Measurements from ENCODE around the gene RFC2. TPM values are rescaled to one million over a fixed set of nuclear protein-coding genes. Genes with fewer than 3 reads are reported as not detected.

Gene RFC2
- total RNA-seq, 1 experiment from 2014 or later, result 75.6 TPM

DNA sequence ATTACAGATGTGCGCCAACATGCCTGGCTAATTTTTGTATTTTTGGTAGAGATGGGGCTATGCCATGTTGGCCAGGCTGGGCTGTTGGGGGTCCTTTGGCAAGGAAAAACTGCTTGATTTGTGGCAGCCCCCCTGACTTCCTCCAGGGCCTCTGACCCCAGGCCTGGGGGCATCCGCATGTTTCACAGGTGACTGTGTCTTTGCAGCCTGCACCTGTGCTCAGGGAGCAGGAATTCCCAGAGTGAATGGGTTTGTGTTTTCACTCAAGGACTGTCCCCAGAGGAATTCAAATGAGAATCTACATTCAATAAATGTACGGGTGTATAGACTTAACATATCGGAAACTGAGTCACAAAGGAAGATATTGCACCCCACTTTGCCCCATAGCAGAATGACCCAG is 23.4 kb upstream of the RFC2 start:
- Histone ChIP-seq H3K9ac (ENCODE audit: low read length) (no peak overlapping the region), H3K9me3 (ENCODE audit: control insufficient read depth in 1 of 2, insufficient read depth in 1 of 2, low read depth in 1 of 2, low read length in 2 of 2) (no peaks in the 10 kb centered on the region), H3K4me1 (ENCODE audit: control insufficient read depth in 1 of 2, insufficient read depth in 2 of 2, low read length in 2 of 2) (peaks cover 24 to 49% of the 10 kb centered on the region in 2 experiments), H3K27me3 (ENCODE audit: insufficient read depth, low read length) (no peaks in the 10 kb centered on the region), H3K27ac (ENCODE audit: low read depth, low read length) (no peak overlapping the region), H4K20me1 (ENCODE audit: insufficient read depth) (no peaks in the 10 kb centered on the region), H3K9me2 (ENCODE audit: insufficient read depth) (no peaks in the 10 kb centered on the region), H3K4me2 (ENCODE audit: low read length) (no peak overlapping the region), H3K4me3 (replicated peaks in 1 of 2; ENCODE audit: low read depth in 1 of 2, low read length in 2 of 2) (no peak overlapping the region), H3K36me3 (ENCODE audit: control insufficient read depth in 1 of 2, insufficient read depth in 2 of 2, low read length in 2 of 2) (no peaks in the 10 kb centered on the region), H3K79me2 (ENCODE audit: insufficient read depth, low read length) (no peaks in the 10 kb centered on the region), H2AFZ (ENCODE audit: low read depth, low read length, poor library complexity, severe bottlenecking) (no peak overlapping the region)
- BruUV-seq (replicated peaks), result no TSS peak
- intact Hi-C loops (cut with micrococcal nuclease), result loop anchor here (10.0 kb wide), 1 partner anchor 117 kb away; no protein-coding TSS in a partner anchor
- ATAC-seq (no peak), DNase-seq (ENCODE audit: low read depth, low spot score) (no peak)
- POLR2A ChIA-PET, result no interaction called here
- RAD21 ChIA-PET (ENCODE audit: low non-redundant PET in 1 of 2, low total read pairs in 2 of 2, uncharacterized antibody in 2 of 2, unreplicated experiment in 2 of 2), result no interaction called here
- no peak for TF ChIP-seq YY1 (IDR thresholded peaks at IDR 0.05; ENCODE audit: extremely low read depth, insufficient replicate concordance, low read depth, low read length)
- TF ChIP-seq, protein P1, sequence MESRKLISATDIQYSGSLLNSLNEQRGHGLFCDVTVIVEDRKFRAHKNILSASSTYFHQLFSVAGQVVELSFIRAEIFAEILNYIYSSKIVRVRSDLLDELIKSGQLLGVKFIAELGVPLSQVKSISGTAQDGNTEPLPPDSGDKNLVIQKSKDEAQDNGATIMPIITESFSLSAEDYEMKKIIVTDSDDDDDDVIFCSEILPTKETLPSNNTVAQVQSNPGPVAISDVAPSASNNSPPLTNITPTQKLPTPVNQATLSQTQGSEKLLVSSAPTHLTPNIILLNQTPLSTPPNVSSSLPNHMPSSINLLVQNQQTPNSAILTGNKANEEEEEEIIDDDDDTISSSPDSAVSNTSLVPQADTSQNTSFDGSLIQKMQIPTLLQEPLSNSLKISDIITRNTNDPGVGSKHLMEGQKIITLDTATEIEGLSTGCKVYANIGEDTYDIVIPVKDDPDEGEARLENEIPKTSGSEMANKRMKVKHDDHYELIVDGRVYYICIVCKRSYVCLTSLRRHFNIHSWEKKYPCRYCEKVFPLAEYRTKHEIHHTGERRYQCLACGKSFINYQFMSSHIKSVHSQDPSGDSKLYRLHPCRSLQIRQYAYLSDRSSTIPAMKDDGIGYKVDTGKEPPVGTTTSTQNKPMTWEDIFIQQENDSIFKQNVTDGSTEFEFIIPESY (IDR thresholded peaks at IDR 0.05; ENCODE audit: extremely low read depth, insufficient replicate concordance, low read length), result no peak
- no peak for TF ChIP-seq RAD21 (IDR thresholded peaks at IDR 0.05; ENCODE audit: low read depth)
- TF ChIP-seq, protein P2, sequence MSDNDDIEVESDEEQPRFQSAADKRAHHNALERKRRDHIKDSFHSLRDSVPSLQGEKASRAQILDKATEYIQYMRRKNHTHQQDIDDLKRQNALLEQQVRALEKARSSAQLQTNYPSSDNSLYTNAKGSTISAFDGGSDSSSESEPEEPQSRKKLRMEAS (IDR thresholded peaks at IDR 0.05), result no peak
- TF ChIP-seq CEBPB (IDR thresholded peaks at IDR 0.05; ENCODE audit: low read depth), result no peak
- no peak for TF ChIP-seq SP1 (IDR thresholded peaks at IDR 0.05; ENCODE audit: low read depth)
- TF ChIP-seq ZFX (IDR thresholded peaks at IDR 0.05), result no peak
- no peak for TF ChIP-seq EZH2 (IDR thresholded peaks at IDR 0.05)
- no peak for TF ChIP-seq FOSL1 (IDR thresholded peaks at IDR 0.05; ENCODE audit: low read depth)
- TF ChIP-seq EZH2phosphoT487 (IDR thresholded peaks at IDR 0.05; ENCODE audit: borderline replicate concordance), result no peak
- TF ChIP-seq ELF1 (IDR thresholded peaks at IDR 0.05; ENCODE audit: borderline replicate concordance, low read depth), result no peak
- no peak for TF ChIP-seq POLR2AphosphoS5 (IDR thresholded peaks at IDR 0.05; ENCODE audit: low read depth, low read length)
- TF ChIP-seq SIN3A (IDR thresholded peaks at IDR 0.05; ENCODE audit: low read depth), result no peak
- CTCF ChIA-PET, result no interaction called here
